NOMO-1 treated with DMSO at 0.1 percent for 48 hours (cell line): Measurements from ENCODE around the gene SIGLEC7.
"Not testable (repeated sequence)": the region's sequence is repeated elsewhere in the genome, so short reads cannot be mapped to it uniquely, and the experiment has no call there.

Source experiments
- DNase-seq: peaks from one replicate; lab custom pipeline; 2025; ENCODE audit not compliant: unreplicated experiment; lab: John Stamatoyannopoulos, UW

The SIGLEC7 gene

DNA sequence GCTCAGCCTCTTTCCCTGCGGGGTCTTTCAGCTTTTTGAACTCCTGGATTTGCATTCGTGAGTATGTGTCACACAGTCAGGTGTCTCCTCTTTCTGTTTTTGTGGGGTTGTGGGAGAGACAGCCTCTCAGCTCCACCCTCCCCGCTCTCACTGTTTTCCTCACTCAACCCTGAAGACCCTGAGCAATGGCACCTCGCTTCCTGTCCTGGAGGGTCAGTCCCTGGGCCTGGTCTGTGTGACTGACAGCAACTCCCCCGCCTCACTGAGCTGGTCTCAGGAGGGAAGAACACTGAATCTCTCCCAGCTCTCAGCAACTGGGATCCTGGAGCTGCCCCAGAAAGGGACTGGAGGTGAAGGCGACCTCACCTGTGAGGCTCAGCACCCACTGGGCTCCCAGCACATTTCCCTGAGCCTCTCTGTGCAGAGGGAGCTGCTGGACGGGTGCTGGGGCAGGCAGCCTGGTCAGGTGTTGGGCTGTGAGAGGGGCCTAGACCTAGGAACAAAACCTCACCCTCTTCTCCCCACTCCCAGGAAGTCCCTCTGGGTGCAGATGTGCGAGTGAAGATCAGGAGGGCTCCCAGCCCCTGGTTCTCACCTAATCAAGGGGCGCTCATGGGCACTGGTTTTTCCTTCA, 4.2 kb upstream of the SIGLEC7 start:
- no peak for DNase-seq

DNA sequence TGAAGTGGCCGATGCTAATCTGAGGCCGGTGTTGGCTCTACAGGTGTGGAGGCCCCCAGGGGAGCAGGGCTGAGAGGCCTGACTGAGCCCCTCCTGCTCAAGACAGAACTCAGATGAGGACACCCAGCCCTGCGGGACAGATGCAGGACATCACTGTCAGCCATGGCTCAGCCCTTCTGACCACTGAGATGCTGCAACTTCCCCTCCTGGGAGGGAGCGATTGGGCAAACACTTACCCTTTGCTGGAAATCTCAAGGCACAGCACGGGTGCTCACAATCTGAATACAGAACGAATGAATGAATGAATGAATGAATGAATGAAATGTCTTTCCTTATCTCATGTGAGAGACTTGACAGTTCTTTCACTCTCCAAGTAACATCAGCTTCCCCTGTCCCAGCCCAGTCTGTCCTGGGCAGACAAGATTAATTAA, 3.5 kb upstream of the SIGLEC7 start:
- DNase-seq, result peak; percentile 86

DNA sequence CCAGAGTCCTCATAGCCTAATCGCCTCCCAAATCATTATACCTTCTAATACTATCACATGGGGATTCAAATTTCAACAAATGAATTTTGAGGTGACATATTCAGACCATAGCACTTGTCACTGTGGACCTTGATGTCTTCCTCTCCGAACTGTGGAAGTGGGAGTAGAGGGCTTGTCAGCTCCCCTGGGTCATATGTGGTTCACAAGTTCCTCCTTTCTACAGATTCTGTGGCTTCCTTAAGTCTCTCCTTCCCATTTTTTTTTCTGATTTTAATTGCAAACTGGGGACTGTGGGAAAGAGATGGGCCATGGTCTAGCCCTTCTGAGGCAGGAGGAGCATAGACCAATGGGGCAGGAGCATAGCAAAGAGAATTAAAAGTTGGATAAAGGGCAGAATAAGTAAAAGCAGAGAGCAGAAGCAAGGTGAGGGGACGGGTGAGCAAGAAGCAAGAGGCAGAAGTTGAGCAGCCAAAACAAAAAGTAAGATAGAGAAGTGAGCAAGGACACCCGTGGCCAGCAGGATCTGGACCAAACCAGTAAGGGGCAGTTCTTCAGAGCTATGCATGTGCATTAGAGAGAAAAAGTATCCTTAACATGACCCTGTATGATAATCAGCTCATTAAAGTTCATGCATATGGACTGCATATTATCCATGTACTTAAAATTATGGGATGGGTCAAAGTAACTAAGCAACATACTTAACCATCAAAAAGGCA, 2.6 kb upstream of the SIGLEC7 start:
- DNase-seq, result peak; percentile 82

DNA sequence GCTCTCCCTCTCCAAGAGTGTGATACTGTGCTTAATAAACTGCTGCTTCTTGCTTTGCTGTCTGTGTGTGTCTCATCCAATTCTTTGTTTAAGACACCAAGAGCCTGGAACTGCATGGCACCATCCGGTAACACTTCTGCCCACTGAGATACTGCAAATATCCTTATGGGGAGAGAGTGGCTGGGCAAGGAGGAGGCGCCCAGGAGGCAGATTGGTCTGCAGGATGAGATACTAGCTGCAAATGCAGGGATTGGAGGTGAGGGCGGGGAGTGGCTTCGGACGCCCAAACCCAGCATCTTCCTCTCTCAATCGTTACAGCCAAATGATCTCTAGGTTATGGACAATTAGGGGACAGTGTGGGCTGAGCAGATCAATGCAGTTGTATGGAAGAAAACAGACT, 1.7 kb upstream of the SIGLEC7 start:
- no peak for DNase-seq

DNA sequence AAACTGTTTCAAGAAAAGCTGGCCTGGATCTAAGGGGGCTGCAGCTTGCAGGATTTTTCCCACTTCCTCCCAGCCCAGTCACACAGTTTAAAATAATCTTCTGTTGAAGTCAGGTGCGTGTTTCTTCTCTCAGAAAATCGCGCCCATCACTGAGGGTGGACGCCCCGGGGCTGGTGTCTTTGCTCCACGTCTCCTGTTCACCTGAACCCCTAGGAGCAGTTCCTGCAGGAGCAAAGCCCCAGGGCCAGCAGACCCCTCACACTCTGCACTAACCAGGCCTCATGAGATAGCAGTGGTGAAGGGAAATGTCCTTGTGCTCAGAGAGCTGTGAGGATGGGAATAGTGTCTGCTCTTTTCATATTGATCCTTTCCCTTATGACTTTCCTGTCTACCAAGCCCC, 920 bp upstream of the SIGLEC7 start:
- no peak for DNase-seq

DNA sequence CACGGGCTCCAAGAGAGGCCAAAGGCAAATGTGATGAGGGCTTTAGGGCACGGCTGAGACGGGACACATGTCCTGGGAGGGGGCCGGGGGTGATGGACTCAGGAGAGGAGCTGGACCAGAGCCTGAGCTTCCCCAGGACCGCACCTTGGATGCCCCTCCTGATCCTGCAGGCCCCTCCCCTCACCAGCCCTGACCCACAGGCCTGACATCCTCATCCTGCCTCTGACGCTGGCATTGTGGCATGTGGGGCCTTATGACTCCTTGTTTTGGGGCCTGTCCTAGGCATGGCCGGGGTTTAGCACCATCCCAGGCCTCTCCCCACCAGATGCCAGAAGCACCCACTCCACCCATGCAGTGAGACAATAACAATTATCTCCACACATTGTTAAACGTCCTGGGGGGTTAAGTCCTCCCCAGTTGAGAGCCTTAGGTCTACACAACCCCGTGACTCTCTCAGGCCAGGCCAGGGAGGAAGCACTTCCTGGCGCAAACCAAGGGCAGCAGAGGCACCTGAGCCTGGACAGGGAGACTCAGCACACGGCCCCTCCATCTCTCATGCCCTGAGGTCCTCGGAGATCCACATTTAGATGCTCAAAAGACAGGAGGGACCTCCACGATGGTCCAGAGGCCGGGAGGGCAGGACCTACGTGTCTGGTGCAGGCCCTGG, 841 bp downstream of the SIGLEC7 start:
- not testable (repeated sequence) for DNase-seq

DNA sequence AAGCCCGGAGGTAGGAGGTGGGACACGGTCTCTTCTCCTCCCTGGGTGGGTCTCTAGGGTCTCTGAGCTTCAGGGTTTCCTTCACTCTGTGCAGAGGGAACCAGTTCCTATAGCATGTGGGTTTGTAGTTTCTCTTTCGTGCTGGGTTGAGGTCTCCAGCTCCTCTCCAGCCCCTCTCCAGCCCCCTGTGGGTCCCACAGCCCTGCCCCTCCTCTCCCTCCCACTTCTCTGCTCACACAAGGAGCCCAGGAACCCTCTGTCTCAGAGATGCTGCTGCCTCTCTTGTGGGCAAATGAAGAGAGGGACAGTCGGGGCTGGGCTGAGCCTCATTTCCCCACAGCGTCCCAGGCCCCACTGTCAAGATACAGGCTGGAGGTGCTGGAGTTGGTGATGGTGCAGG, 1.4 kb downstream of the SIGLEC7 start:
- no peak for DNase-seq

DNA sequence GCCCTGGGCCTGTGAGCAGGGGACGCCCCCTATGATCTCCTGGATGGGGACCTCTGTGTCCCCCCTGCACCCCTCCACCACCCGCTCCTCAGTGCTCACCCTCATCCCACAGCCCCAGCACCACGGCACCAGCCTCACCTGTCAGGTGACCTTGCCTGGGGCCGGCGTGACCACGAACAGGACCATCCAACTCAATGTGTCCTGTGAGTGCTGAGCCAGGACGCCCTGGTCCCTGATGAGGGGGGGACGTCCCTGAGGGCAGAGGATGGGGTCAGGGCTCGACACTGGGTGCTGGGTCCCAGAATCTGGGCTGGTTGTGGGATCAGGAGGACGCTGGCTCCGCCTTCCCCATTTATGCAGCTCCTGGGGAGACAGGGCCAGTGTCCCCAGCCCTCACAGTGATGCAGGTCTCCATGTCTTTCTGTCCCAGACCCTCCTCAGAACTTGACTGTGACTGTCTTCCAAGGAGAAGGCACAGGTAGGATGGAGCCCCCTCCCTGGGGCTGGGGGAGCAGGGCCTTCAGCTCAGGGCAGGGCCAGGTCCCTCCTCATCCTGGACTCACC, 2.5 kb downstream of the SIGLEC7 start:
- no peak for DNase-seq

DNA sequence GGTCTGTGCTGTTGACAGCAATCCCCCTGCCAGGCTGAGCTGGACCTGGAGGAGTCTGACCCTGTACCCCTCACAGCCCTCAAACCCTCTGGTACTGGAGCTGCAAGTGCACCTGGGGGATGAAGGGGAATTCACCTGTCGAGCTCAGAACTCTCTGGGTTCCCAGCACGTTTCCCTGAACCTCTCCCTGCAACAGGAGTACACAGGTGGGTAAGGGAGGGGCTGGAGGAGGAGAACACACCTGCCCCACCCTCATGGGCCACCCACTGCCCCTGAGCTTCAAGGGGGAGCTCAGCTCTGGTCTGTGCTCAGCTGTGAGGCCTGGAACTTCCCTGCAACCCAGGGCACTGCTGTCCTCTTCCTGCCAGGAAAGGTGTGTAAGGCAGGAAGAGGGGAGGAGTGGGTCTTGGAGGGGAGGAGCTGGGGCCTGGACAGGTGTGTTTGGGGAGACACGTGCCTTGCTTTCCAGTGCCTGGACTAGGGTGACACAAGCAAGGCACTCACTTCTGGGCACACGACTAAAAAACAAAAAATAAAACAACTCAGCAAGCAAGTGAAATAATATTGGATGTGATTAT, 3.9 kb downstream of the SIGLEC7 start:
- no peak for DNase-seq

DNA sequence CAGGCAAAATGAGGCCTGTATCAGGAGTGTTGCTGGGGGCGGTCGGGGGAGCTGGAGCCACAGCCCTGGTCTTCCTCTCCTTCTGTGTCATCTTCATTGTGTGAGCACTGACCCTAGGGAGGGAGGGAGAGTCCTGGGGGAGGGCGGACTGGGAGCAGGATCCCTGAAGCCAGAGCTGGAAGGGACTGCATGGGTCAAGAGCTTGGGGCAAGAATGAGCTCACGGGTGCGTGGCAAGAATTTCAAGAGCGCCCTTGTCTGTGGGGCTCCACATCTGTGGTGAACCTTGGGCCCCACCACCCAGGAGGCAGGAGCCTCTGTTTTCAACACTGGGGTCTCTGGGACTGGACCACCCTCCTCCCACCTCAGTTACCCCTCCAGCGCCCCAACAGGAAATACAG, 4.7 kb downstream of the SIGLEC7 start:
- no peak for DNase-seq

DNA sequence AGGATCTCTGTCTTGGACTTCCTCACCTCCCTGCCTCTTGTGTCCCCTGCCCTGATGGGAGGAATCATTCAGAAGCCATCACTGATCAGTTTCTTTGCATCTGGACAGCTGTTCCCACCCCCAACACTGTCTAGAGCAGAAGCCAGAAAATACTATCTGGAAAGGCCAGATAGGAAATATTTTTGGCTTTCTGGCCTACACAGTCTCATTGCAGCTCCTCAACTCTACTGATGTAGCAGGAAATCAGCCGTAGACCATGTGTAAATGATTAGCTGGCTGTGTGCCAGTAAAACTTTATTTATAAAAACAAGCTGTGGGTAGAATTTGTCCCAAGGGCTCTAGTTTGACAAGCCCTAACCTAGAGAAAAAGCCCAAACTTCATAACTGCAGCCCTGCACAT, 5.6 kb downstream of the SIGLEC7 start:
- no peak for DNase-seq

DNA sequence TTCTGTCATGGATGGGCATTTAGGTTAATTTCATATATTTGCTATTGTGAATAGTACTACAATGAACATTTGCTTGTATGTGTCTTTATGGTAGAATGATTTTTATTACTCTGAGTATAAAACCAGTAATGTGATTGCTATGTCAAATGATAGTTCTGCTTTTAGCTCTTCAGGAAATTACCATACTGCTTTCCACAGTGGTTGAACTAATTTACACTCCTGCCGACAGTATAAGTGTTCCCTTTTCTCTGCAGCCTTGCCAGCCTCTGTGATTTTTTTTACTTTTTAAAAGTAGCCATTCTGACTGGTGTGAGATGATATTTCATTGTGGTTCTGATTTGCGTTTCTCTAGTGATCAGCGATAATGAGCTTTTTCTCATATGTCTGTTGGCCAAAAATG, 6.5 kb downstream of the SIGLEC7 start:
- DNase-seq, result peak; percentile 71

DNA sequence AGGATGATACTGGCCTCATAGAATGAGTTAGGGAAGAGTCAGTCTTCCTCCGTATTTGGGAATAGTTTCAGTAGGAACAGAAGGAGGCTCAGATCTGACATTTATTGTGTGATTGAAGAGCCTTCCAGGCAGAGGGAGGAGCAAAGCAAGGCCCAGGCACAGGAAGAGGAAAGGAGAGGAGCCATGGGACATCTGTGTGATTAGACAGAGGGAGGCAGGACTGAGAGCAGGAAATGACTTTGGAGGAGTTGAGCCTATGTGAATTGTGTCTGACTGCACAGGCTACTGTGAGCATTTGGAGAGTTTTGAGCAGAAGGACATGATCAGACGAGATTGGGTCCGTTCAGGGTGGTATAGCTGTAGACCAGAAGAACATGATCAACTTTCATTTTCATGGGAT, 8.5 kb downstream of the SIGLEC7 start:
- DNase-seq, result no peak

DNA sequence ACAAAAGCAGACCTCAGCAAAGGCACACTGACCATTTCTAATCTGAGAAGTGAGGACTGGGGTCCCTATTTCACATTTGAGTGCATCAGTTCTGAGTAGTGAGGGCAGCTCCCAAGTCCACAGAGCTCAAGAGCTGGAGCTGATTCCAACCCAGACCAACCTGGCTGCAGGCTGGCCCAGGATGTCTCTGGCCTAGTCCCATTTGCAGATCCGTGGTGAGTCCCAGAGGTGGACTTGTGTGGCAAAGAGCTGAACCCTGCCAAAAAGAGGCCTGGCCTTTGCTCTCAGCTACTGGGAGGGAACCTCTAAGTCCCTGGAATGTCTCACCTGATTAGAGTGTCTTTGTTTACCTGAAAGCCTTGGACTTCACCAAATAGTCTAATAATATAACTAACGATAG, 14.6 kb downstream of the SIGLEC7 start:
- DNase-seq, result no peak

DNA sequence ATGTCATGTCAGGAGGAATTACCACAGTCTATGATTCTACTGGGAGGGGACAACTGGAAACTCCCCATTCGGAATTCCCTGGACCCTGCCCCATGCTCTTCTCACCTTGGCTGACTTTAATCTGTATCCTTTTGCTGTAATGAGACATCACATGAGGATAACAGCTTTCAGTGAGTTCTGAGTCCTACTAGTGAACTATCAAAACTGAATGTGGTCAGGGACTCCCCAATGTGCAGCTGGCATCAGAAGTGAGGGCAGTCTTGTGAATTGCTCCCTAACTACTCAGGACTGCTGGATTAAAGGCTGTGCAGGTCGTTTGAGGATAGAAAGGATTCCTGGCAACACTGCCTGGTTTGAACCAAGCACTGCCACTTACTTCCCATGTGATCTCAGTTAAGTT, 15.2 kb downstream of the SIGLEC7 start:
- no peak for DNase-seq

DNA sequence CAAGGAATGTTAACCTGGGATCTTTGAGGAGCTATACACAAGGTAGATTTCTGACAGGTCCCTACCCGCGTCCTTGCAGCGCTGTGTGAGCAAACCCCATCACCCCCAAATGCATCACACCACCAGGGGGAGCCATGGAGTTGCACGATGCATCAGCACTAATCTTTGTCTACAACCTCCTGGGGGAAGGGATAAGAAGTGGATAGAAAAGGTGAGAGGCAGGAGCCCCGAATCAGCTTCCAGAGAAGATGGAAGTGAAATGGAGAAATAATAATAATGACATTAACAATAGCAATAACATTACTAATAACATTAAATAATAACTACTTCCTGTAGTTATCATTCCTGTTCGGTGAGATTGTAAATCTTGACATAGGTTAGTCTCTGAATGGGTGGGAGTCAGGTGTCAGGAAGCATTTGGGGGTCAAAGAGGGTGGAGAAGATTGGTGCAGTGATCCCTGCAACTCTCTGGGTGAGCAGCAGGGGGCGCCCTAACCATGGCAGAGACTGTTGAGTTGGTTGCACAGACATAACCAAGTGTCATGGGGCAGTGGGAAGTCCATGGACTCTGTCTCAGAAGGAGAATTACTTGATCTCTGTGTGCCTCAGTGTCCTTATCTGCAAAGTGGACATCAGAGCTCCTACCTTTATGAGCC, 16.5 kb downstream of the SIGLEC7 start:
- peak; percentile 45 for DNase-seq

DNA sequence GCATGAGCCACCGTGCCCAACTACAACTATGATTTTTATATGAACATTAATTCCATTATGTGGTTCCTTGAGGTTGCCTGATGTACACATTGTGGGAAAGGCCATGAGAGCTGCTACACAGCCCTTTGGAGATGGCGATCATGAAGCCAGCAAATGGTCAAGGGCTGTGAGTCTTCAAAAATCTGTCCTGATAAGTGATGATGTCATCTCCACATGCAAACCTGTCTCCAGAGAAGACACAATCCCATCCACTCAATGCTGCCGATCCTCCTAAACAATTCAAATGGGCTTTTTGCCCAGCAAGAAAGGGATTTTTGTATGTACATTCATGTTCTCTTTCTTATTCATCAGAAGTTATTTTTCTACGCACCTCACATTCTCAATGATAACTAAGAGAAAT, 17.6 kb downstream of the SIGLEC7 start:
- DNase-seq, result no peak

DNA sequence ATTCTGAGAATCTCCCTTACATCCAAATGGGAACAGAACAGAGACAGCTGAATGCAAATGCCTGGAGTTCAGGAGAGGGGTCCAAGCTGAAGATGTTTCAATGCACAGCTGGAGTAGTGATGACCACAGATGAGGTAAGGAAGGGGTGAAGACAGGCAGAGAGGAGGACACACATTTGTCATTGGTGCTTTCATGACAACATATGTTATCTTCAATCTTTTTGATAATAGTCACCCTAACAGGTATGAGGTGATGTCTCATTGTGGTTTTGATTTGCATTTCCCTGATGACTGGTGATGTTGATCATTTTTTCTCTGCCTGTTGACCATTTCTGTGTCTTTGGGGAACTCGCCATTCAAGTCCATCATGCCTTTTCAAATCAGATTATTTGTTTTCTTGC, 19.2 kb downstream of the SIGLEC7 start:
- no peak for DNase-seq

DNA sequence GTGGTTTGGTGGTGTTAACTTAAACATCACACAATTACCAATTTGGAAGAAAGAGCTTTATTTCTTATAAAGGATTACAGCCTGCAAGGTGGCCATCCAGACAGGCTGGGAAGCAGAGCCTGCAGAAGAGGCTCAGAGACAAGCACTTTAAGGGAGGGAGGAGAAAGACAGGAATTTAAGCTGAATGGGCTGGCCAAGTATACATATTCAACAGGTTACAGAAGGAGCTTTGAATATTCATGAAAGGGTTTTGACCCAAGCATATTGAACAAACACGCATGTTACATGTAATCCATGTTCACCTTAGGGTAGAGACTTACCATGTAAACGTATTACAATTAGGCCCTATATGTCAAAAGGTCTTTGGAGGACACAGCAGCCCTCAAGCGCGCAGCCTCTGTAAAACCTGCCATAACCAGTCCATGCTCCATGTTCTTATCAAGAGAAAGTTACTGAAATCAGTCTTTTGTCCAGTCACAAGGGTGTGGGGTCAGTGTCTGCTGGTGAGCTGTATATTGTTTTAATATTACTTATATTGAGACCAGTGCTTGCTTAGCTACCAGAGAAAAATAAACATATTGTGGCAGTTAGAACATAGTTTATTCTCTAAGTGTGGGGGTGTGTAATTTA, 19.9 kb downstream of the SIGLEC7 start:
- no peak for DNase-seq

DNA sequence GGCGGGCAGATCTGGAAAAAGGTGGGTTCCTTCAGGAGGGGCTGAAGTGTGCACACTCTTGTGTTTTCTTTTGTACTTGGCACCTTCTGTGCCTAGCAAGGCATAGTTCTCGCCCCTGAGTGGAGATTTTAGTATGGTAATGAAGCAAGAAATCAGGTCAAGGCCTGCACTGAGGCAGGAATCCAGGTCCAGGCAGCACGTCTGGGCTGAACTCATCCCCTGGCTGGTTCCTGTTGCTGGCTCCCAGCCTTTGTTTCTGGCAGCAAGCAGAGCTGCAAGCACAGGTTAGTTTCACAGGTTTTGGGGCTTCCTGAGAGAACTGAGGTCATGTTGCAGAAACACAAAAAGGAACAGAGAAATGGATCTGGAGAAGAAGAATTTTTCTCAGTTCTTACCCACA, 21.2 kb downstream of the SIGLEC7 start:
- DNase-seq, result no peak

DNA sequence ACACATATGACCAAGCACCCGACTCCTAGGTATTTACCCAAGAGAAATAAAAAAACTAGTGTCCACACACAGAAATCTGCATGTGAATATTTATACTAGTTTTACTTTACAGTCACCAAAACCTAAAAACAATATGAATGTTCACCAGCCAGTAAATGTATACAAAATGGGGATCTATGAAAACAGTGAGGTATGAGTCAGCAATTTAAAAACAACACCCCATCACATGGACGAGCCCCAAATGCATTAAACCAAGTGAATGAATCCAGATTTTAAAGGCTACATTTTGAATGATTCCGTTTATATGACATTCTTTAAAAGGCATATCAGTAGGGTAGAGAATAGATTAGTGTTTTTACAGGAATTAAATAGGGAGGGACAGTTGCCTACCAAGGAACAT, 22.1 kb downstream of the SIGLEC7 start:
- DNase-seq, result no peak
